Upper lobe of left lung (tissue), 4 donors: ENCODE data around the gene EYS.

Experiments used
- CTCF ChIP-seq, 6 experiments: fragments of 450-650 bp in 4 of 6; fragments of 200-600 bp in 2 of 6; sonication (generic) in 2 of 6; IDR thresholded peaks; one replicate each; pipeline ENCODE4 v1.5.1; 2016 to 2019; ENCODE audit warnings: antibody characterized with exemption in 6 of 6
- POLR2A ChIP-seq, 4 donors: fragments of 450-650 bp; IDR thresholded peaks; one replicate each; pipeline ENCODE4 v1.5.1; 2016 to 2017; ENCODE audit warnings: antibody characterized with exemption in 4 of 4, mild to moderate bottlenecking in 2 of 4
- POLR2AphosphoS5 ChIP-seq, 2 donors: sonication (generic); formaldehyde crosslinking; IDR thresholded peaks; one replicate each; pipeline ENCODE4 v1.5.1; 2017; ENCODE audit warnings: antibody characterized with exemption in 2 of 2

- TF ChIP-seq POLR2A (IDR thresholded peaks at IDR 0.05) (no peak), CTCF (IDR thresholded peaks at IDR 0.05) (no peak), POLR2AphosphoS5 (IDR thresholded peaks at IDR 0.05) (no peak)
Measured at GRCh38 chr6:65719101-65719500, 12.1 kb upstream of the EYS start.
